Measurements from ENCODE around the gene PEAK1. TPM values are rescaled to one million over a fixed set of nuclear protein-coding genes. Genes with fewer than 3 reads are reported as not detected.

PEAK1 gene
- 14.1 TPM for polyA plus RNA-seq (2013, experiment 1 of 2)
- 12.8 TPM for polyA plus RNA-seq (2013, experiment 2 of 2)

- H3K9me3 ChIP-seq (ENCODE audit: control insufficient read depth, low read length), result no peaks in the 10 kb centered on the region
- H2BK120ac ChIP-seq (ENCODE audit: low read depth, low read length), result peak within 1 kb of the TSS; percentile 85
- peak within 1 kb of the TSS in 1 of 2 experiments; percentile 57 for H3K23ac ChIP-seq (ENCODE audit: low read length in 2 of 2)
- H3K9ac ChIP-seq (ENCODE audit: low read length), result peak within 1 kb of the TSS; percentile 97
- H3K18ac ChIP-seq (ENCODE audit: low read depth in 1 of 2, low read length in 2 of 2), result peak within 1 kb of the TSS; percentile 90 to 96
- H3K27ac ChIP-seq (ENCODE audit: low read length, poor library complexity, severe bottlenecking), result peak within 1 kb of the TSS; percentile 87
- H2BK15ac ChIP-seq (ENCODE audit: low read depth, poor library complexity, severe bottlenecking), result peak within 1 kb of the TSS; percentile 98
- H2AK5ac ChIP-seq (ENCODE audit: low read length, severe bottlenecking), result no peak within 1 kb of the TSS
- H3K36me3 ChIP-seq (ENCODE audit: control insufficient read depth in 1 of 2, insufficient read depth in 2 of 2, low read depth in 1 of 2, low read length in 2 of 2), result no peaks in the 10 kb centered on the region
- peak within 1 kb of the TSS; percentile 89 to 92 for H3K14ac ChIP-seq (ENCODE audit: low read length in 2 of 2)
- peak within 1 kb of the TSS; percentile 66 to 85 for H2BK12ac ChIP-seq (ENCODE audit: low read length in 2 of 2)
- H2AFZ ChIP-seq (ENCODE audit: low read depth, low read length), result peak within 1 kb of the TSS; percentile 85
- peak; percentile 99 for DNase-seq
- H4K8ac ChIP-seq (ENCODE audit: low read length), result peak within 1 kb of the TSS; percentile 99
- peaks cover 8% of the 10 kb centered on the region for H3K79me1 ChIP-seq (replicated peaks; ENCODE audit: low read length, poor library complexity, severe bottlenecking)
- no peak within 1 kb of the TSS for H2BK5ac ChIP-seq (ENCODE audit: low read depth, low read length, poor library complexity, severe bottlenecking)
- H3K27me3 ChIP-seq (ENCODE audit: control insufficient read depth in 1 of 2, insufficient read depth in 1 of 2, low read length in 2 of 2), result no peaks in the 10 kb centered on the region
- under 1% methylated on average over 58 of the region's 92 CpGs for WGBS
- peak within 1 kb of the TSS; percentile 94 to 96 for H3K4me3 ChIP-seq (ENCODE audit: insufficient read depth in 1 of 2, low read depth in 1 of 2, low read length in 2 of 2)
- H4K91ac ChIP-seq (ENCODE audit: low read length), result peak within 1 kb of the TSS; percentile 96
- no peaks in the 10 kb centered on the region for H3K4me1 ChIP-seq (ENCODE audit: control insufficient read depth, insufficient read depth, low read depth, low read length)
- peak within 1 kb of the TSS; percentile 64 for H3K4me2 ChIP-seq (ENCODE audit: low read length, poor library complexity, severe bottlenecking)
- peak within 1 kb of the TSS; percentile 91 to 99 for H3K4ac ChIP-seq (ENCODE audit: low read depth in 1 of 2, low read length in 2 of 2)
Observed at GRCh38 chr15:77419836-77420609, at the start of gene PEAK1. TSS of gene PEAK1 (minus strand) at chr15:77420104. CDS start at chr15:77181926, 238,178 bp downstream.

- Histone ChIP-seq H4K91ac (ENCODE audit: low read length) (no peak overlapping the region), H3K27ac (ENCODE audit: low read length, poor library complexity, severe bottlenecking) (no peak overlapping the region), H4K8ac (ENCODE audit: low read length) (no peak overlapping the region), H2AFZ (ENCODE audit: low read depth, low read length) (no peak overlapping the region), H3K18ac (ENCODE audit: low read depth in 1 of 2, low read length in 2 of 2) (no peak overlapping the region), H3K4ac (ENCODE audit: low read depth in 1 of 2, low read length in 2 of 2) (no peak overlapping the region), H3K9me3 (ENCODE audit: control insufficient read depth, low read length) (no peaks in the 10 kb centered on the region), H3K4me3 (ENCODE audit: insufficient read depth in 1 of 2, low read depth in 1 of 2, low read length in 2 of 2) (no peak overlapping the region), H2BK120ac (ENCODE audit: low read depth, low read length) (no peak overlapping the region), H2AK5ac (ENCODE audit: low read length, severe bottlenecking) (no peak overlapping the region), H3K4me1 (ENCODE audit: control insufficient read depth, insufficient read depth, low read depth, low read length) (peaks cover 3% of the 10 kb centered on the region), H3K4me2 (ENCODE audit: low read length, poor library complexity, severe bottlenecking) (no peak overlapping the region), H3K9ac (ENCODE audit: low read length) (no peak overlapping the region), H2BK15ac (ENCODE audit: low read depth, poor library complexity, severe bottlenecking) (no peak overlapping the region), H2BK12ac (ENCODE audit: low read length in 2 of 2) (no peak overlapping the region), H2BK5ac (ENCODE audit: low read depth, low read length, poor library complexity, severe bottlenecking) (no peak overlapping the region), H3K14ac (ENCODE audit: low read length in 2 of 2) (no peak overlapping the region), H3K79me1 (replicated peaks; ENCODE audit: low read length, poor library complexity, severe bottlenecking) (peaks cover 17% of the 10 kb centered on the region), H3K27me3 (ENCODE audit: control insufficient read depth in 1 of 2, insufficient read depth in 1 of 2, low read length in 2 of 2) (no peaks in the 10 kb centered on the region), H3K36me3 (ENCODE audit: control insufficient read depth in 1 of 2, insufficient read depth in 2 of 2, low read depth in 1 of 2, low read length in 2 of 2) (peaks cover 5 to 87% of the 10 kb centered on the region in 2 experiments), H3K23ac (ENCODE audit: low read length in 2 of 2) (no peak overlapping the region)
- WGBS, result 92% methylated on average over 2 of the region's 3 CpGs
- no peak for DNase-seq
Observed at GRCh38 chr15:77468896-77469295, 49.0 kb upstream of the PEAK1 start.

GRCh38 chr15:77466521-77466920, 46.6 kb upstream of the PEAK1 start:
- Histone ChIP-seq H3K79me1 (replicated peaks; ENCODE audit: low read length, poor library complexity, severe bottlenecking) (peaks cover 13% of the 10 kb centered on the region), H3K4me1 (ENCODE audit: control insufficient read depth, insufficient read depth, low read depth, low read length) (peaks cover 3% of the 10 kb centered on the region)
- WGBS, result 86% methylated on average over 1 of the region's 1 CpG

GRCh38 chr15:77464129-77464865, 44.4 kb upstream of the PEAK1 start:
- Histone ChIP-seq H3K14ac (ENCODE audit: low read length in 2 of 2) (no peak overlapping the region), H2BK120ac (ENCODE audit: low read depth, low read length) (no peak overlapping the region), H3K18ac (ENCODE audit: low read depth in 1 of 2, low read length in 2 of 2) (no peak overlapping the region), H2BK15ac (ENCODE audit: low read depth, poor library complexity, severe bottlenecking) (no peak overlapping the region), H2BK12ac (ENCODE audit: low read length in 2 of 2) (no peak overlapping the region), H3K4ac (ENCODE audit: low read depth in 1 of 2, low read length in 2 of 2) (no peak overlapping the region), H3K27me3 (ENCODE audit: control insufficient read depth in 1 of 2, insufficient read depth in 1 of 2, low read length in 2 of 2) (no peaks in the 10 kb centered on the region), H3K9me3 (ENCODE audit: control insufficient read depth, low read length) (no peaks in the 10 kb centered on the region), H3K4me3 (ENCODE audit: insufficient read depth in 1 of 2, low read depth in 1 of 2, low read length in 2 of 2) (no peak overlapping the region), H4K91ac (ENCODE audit: low read length) (no peak overlapping the region), H3K9ac (ENCODE audit: low read length) (no peak overlapping the region), H4K8ac (ENCODE audit: low read length) (no peak overlapping the region), H3K4me1 (ENCODE audit: control insufficient read depth, insufficient read depth, low read depth, low read length) (peaks cover 3% of the 10 kb centered on the region), H3K23ac (ENCODE audit: low read length in 2 of 2) (no peak overlapping the region), H3K27ac (ENCODE audit: low read length, poor library complexity, severe bottlenecking) (peak overlapping the region; percentile 94), H3K79me1 (replicated peaks; ENCODE audit: low read length, poor library complexity, severe bottlenecking) (peaks cover 23% of the 10 kb centered on the region), H3K4me2 (ENCODE audit: low read length, poor library complexity, severe bottlenecking) (peak overlapping the region; percentile 33), H2AFZ (ENCODE audit: low read depth, low read length) (no peak overlapping the region), H3K36me3 (ENCODE audit: control insufficient read depth in 1 of 2, insufficient read depth in 2 of 2, low read depth in 1 of 2, low read length in 2 of 2) (peaks cover 7 to 80% of the 10 kb centered on the region in 2 experiments), H2AK5ac (ENCODE audit: low read length, severe bottlenecking) (no peak overlapping the region), H2BK5ac (ENCODE audit: low read depth, low read length, poor library complexity, severe bottlenecking) (no peak overlapping the region)
- WGBS, result no CpG with 5 or more reads among the region's 3 CpGs
- DNase-seq, result no peak

More at GRCh38 chr15:77466521-77466920, 46.6 kb upstream of the PEAK1 start:
- Histone ChIP-seq H3K4me3 (ENCODE audit: insufficient read depth in 1 of 2, low read depth in 1 of 2, low read length in 2 of 2) (no peak overlapping the region), H3K9ac (ENCODE audit: low read length) (no peak overlapping the region), H3K9me3 (ENCODE audit: control insufficient read depth, low read length) (no peaks in the 10 kb centered on the region), H4K8ac (ENCODE audit: low read length) (no peak overlapping the region), H3K18ac (ENCODE audit: low read depth in 1 of 2, low read length in 2 of 2) (no peak overlapping the region), H3K27ac (ENCODE audit: low read length, poor library complexity, severe bottlenecking) (no peak overlapping the region), H2AK5ac (ENCODE audit: low read length, severe bottlenecking) (peak overlapping the region; percentile 39), H2BK15ac (ENCODE audit: low read depth, poor library complexity, severe bottlenecking) (no peak overlapping the region), H2BK12ac (ENCODE audit: low read length in 2 of 2) (no peak overlapping the region), H2BK120ac (ENCODE audit: low read depth, low read length) (no peak overlapping the region), H3K4ac (ENCODE audit: low read depth in 1 of 2, low read length in 2 of 2) (no peak overlapping the region), H3K23ac (ENCODE audit: low read length in 2 of 2) (no peak overlapping the region), H3K36me3 (ENCODE audit: control insufficient read depth in 1 of 2, insufficient read depth in 2 of 2, low read depth in 1 of 2, low read length in 2 of 2) (peaks cover 5 to 79% of the 10 kb centered on the region in 2 experiments), H3K27me3 (ENCODE audit: control insufficient read depth in 1 of 2, insufficient read depth in 1 of 2, low read length in 2 of 2) (no peaks in the 10 kb centered on the region), H2BK5ac (ENCODE audit: low read depth, low read length, poor library complexity, severe bottlenecking) (no peak overlapping the region), H3K14ac (ENCODE audit: low read length in 2 of 2) (no peak overlapping the region), H3K4me2 (ENCODE audit: low read length, poor library complexity, severe bottlenecking) (no peak overlapping the region), H4K91ac (ENCODE audit: low read length) (no peak overlapping the region), H2AFZ (ENCODE audit: low read depth, low read length) (no peak overlapping the region)
- no peak for DNase-seq

All from mesenchymal stem cell (in vitro differentiated cells and primary cell).